ENCODE results near the gene SRSF2. TPM values are rescaled to one million over a fixed set of nuclear protein-coding genes. Genes with fewer than 3 reads are reported as not detected.

SRSF2 gene
- total and polyA plus RNA-seq, 9 of the 15 experiments (the other 6 are each of a cell fraction or from before 2014, with no cell fraction given) = 161 to 583 (median 393) TPM

DNA sequence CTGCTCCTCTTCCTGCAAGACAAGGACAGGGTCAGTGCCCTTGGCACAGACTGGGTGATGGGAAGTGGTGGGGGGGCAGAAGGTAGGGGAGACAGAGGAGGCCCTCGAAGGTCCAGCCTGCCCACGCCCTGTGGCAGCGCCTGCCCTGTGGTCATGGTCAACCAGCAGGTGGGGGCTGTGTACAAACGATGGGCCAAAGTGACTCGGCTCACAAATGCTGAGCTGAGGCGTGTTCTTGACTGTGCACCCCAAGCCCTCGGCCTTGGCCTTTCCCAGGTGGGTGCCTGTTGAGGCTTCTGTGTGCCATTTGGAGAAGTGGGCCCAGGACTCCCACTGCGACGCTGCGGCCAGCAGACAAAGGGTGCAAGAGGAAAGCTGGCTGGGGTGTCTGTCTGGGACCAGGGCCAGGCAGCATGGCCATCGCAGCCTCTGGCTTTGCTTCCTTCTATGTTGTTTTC, 48.9 kb downstream of the SRSF2 start (continued):
- TF ChIP-seq XRCC3 (IDR thresholded peaks at IDR 0.05) = no peak
- no peak for TF ChIP-seq JUND (IDR thresholded peaks at IDR 0.05; ENCODE audit: borderline replicate concordance, low read depth, low read length)
- no peak for TF ChIP-seq JUND (tag; IDR thresholded peaks at IDR 0.05; ENCODE audit: borderline replicate concordance, low read depth, low read length)
- TF ChIP-seq, protein P1, sequence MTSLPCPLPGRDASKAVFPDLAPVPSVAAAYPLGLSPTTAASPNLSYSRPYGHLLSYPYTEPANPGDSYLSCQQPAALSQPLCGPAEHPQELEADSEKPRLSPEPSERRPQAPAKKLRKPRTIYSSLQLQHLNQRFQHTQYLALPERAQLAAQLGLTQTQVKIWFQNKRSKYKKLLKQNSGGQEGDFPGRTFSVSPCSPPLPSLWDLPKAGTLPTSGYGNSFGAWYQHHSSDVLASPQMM (CRISPR knock-in tag; IDR thresholded peaks at IDR 0.05) = no peak
- no peak for TF ChIP-seq ILK (tag; IDR thresholded peaks at IDR 0.05; ENCODE audit: borderline replicate concordance, low read depth)
- no peak for TF ChIP-seq SMARCA5 (IDR thresholded peaks at IDR 0.05)
- TF ChIP-seq, protein P2, sequence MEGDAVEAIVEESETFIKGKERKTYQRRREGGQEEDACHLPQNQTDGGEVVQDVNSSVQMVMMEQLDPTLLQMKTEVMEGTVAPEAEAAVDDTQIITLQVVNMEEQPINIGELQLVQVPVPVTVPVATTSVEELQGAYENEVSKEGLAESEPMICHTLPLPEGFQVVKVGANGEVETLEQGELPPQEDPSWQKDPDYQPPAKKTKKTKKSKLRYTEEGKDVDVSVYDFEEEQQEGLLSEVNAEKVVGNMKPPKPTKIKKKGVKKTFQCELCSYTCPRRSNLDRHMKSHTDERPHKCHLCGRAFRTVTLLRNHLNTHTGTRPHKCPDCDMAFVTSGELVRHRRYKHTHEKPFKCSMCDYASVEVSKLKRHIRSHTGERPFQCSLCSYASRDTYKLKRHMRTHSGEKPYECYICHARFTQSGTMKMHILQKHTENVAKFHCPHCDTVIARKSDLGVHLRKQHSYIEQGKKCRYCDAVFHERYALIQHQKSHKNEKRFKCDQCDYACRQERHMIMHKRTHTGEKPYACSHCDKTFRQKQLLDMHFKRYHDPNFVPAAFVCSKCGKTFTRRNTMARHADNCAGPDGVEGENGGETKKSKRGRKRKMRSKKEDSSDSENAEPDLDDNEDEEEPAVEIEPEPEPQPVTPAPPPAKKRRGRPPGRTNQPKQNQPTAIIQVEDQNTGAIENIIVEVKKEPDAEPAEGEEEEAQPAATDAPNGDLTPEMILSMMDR (IDR thresholded peaks at IDR 0.05 in 2 of 3, conservative IDR thresholded peaks at IDR 0.05 in 1 of 3; ENCODE audit: insufficient read depth in 2 of 3, low read depth in 1 of 3, low read length in 3 of 3) = no peak
- TF ChIP-seq, protein P3, sequence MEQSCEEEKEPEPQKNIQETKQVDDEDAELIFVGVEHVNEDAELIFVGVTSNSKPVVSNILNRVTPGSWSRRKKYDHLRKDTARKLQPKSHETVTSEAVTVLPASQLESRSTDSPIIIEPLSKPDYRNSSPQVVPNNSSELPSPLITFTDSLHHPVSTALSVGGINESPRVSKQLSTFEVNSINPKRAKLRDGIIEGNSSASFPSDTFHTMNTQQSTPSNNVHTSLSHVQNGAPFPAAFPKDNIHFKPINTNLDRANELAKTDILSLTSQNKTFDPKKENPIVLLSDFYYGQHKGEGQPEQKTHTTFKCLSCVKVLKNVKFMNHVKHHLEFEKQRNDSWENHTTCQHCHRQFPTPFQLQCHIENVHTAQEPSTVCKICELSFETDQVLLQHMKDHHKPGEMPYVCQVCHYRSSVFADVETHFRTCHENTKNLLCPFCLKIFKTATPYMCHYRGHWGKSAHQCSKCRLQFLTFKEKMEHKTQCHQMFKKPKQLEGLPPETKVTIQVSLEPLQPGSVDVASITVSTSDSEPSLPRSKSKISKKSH (CRISPR knock-in tag; IDR thresholded peaks at IDR 0.05) = no peak
- TF ChIP-seq ZNF507 (tag; conservative IDR thresholded peaks at IDR 0.05) = no peak
- TF ChIP-seq ELF2 (CRISPR knock-in tag; IDR thresholded peaks at IDR 0.05) = no peak
- TF ChIP-seq, protein P4, sequence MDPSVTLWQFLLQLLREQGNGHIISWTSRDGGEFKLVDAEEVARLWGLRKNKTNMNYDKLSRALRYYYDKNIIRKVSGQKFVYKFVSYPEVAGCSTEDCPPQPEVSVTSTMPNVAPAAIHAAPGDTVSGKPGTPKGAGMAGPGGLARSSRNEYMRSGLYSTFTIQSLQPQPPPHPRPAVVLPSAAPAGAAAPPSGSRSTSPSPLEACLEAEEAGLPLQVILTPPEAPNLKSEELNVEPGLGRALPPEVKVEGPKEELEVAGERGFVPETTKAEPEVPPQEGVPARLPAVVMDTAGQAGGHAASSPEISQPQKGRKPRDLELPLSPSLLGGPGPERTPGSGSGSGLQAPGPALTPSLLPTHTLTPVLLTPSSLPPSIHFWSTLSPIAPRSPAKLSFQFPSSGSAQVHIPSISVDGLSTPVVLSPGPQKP (CRISPR knock-in tag; IDR thresholded peaks at IDR 0.05) = no peak
- no peak for TF ChIP-seq GATAD2A (IDR thresholded peaks at IDR 0.05)

All from K562 (cell line).